Endothelial cell of umbilical vein (primary cell): ENCODE data around the gene PSMD3. TPM values are rescaled to one million over a fixed set of nuclear protein-coding genes. Genes with fewer than 3 reads are reported as not detected.

Experiments
- BruUV-seq: library from RNA; stranded (reverse); fragments of 400-500 nt; replicated peaks from 2 replicates; lab custom pipeline; 2021; lab: Mats Ljungman, UMichigan
- CTCF ChIA-PET: fragments of 300-600, 350-600 bp; sonication (Branson Sonifier 250); formaldehyde crosslinking; loops from one replicate; lab custom pipeline; 2021; ENCODE audit warnings: antibody characterized with exemption, inconsistent platforms; lab: Charles Lee
- POLR2A ChIA-PET: fragments of 300-600, 350-600 bp; sonication (Branson Sonifier 250); formaldehyde crosslinking; loops from one replicate; lab custom pipeline; 2021; ENCODE audit warnings: antibody characterized with exemption, inconsistent platforms; lab: Charles Lee
- DNase-seq: peaks from one replicate; pipeline ENCODE4 v3.0.0-alpha.2; 2011; ENCODE audit warnings: low read depth, low spot score
- FAIRE-seq: peaks from 2 replicates; lab custom pipeline; 2011; peaks lifted over from hg19 to GRCh38; lab: Jason Lieb, UNC
- H2AFZ ChIP-seq: 2 replicates; pipeline ENCODE4 v1.6.0; 2012; ENCODE audit warnings: low read depth, low read length, control low read depth, inconsistent platforms
- H3K27ac ChIP-seq: 2 replicates; pipeline ENCODE4 v1.5.1; 2011; ENCODE audit warnings: low read depth, mild to moderate bottlenecking, control low read depth, low read length, moderate library complexity; ENCODE audit not compliant: insufficient read depth
- H3K27me3 ChIP-seq, 2 experiments: 2 replicates each; pipeline versions ENCODE4 v1.6.0 to v1.6.1; 2011; ENCODE audit warnings: low read length in 2 of 2, mixed read lengths in 1 of 2; ENCODE audit not compliant: control insufficient read depth in 2 of 2, insufficient read depth in 2 of 2
- H3K36me3 ChIP-seq, 2 experiments: 2 replicates in 1 of 2; 3 replicates in 1 of 2; pipeline ENCODE4 v1.5.1; 2011; ENCODE audit warnings: low read length in 2 of 2, mild to moderate bottlenecking in 1 of 2, moderate library complexity in 1 of 2; ENCODE audit not compliant: control insufficient read depth in 2 of 2, insufficient read depth in 2 of 2; ENCODE audit errors: extremely low read depth in 1 of 2
- H3K4me1 ChIP-seq: 3 replicates; pipeline ENCODE4 v1.5.1; 2011; ENCODE audit warnings: mild to moderate bottlenecking, low read length; ENCODE audit not compliant: control insufficient read depth, insufficient read depth; ENCODE audit errors: extremely low read depth
- H3K4me2 ChIP-seq: 2 replicates; pipeline ENCODE4 v1.6.1; 2011; ENCODE audit warnings: low read length, control low read depth, mixed read lengths; ENCODE audit not compliant: insufficient read depth
- H3K4me3 ChIP-seq, 3 experiments: fragments of 200-600 bp in 1 of 3; sonication (generic), shearing (Covaris generic) in 1 of 3; replicated peaks in 1 of 3; 2 replicates each; pipeline ENCODE4 v1.5.1; 2011 to 2016; ENCODE audit warnings: control low read depth in 3 of 3, low read length in 3 of 3, mild to moderate bottlenecking in 2 of 3, inconsistent platforms in 1 of 3, low read depth in 1 of 3, moderate library complexity in 1 of 3; ENCODE audit not compliant: insufficient read depth in 1 of 3
- H3K79me2 ChIP-seq: 2 replicates; pipeline ENCODE4 v1.6.0; 2012; ENCODE audit warnings: low read length, inconsistent platforms; ENCODE audit not compliant: control insufficient read depth, insufficient read depth
- H3K9ac ChIP-seq: replicated peaks from 2 replicates; pipeline ENCODE3; 2011; ENCODE audit warnings: low read length, control low read depth; ENCODE audit not compliant: insufficient read depth; ENCODE audit errors: extremely low read depth
- H3K9me1 ChIP-seq: replicated peaks from 3 replicates; pipeline ENCODE4 v1.6.0; 2011; ENCODE audit warnings: mild to moderate bottlenecking, low read length; ENCODE audit not compliant: control insufficient read depth, insufficient read depth; ENCODE audit errors: extremely low read depth
- H3K9me3 ChIP-seq: replicated peaks from 2 replicates; pipeline ENCODE4 v1.5.1; 2012; ENCODE audit warnings: low read length, inconsistent platforms; ENCODE audit not compliant: control insufficient read depth, insufficient read depth
- H4K20me1 ChIP-seq: replicated peaks from 2 replicates; pipeline ENCODE3; 2011; ENCODE audit warnings: mild to moderate bottlenecking, low read length; ENCODE audit not compliant: control insufficient read depth, insufficient read depth; ENCODE audit errors: extremely low read depth
- CTCF ChIP-seq, 2 donors: IDR thresholded peaks; 1 replicate in 1 of 2; 2 replicates in 1 of 2; pipeline ENCODE4 v1.5.1; 2011; ENCODE audit warnings: low read length in 2 of 2, mild to moderate bottlenecking in 2 of 2, moderate library complexity in 2 of 2, control low read depth in 1 of 2, inconsistent platforms in 1 of 2, low read depth in 1 of 2; ENCODE audit not compliant: insufficient read depth in 1 of 2; ENCODE audit errors: extremely low read depth in 1 of 2
- EZH2 ChIP-seq: IDR thresholded peaks from 2 replicates; pipeline ENCODE4 v1.6.1; 2012; ENCODE audit warnings: borderline replicate concordance, low read depth, mild to moderate bottlenecking, moderate library complexity, low read length, inconsistent platforms; ENCODE audit not compliant: severe bottlenecking
- FOS ChIP-seq: IDR thresholded peaks from 2 replicates; pipeline ENCODE4 v1.6.1; 2011; ENCODE audit warnings: mild to moderate bottlenecking, low read length, moderate library complexity, borderline replicate concordance; ENCODE audit not compliant: insufficient read depth
- GATA2 ChIP-seq: IDR thresholded peaks from 2 replicates; pipeline ENCODE4 v1.7.0; 2011; ENCODE audit warnings: low read depth, mild to moderate bottlenecking, moderate library complexity, mixed read lengths, low read length; ENCODE audit not compliant: insufficient read length, insufficient read depth
- JUN ChIP-seq: IDR thresholded peaks from 2 replicates; pipeline ENCODE4 v1.6.1; 2011; ENCODE audit warnings: borderline replicate concordance, low read depth; ENCODE audit not compliant: insufficient read length, insufficient read depth
- POLR2A ChIP-seq: IDR thresholded peaks from 2 replicates; pipeline ENCODE4 v1.6.1; 2012; ENCODE audit warnings: low read depth, mild to moderate bottlenecking, control low read depth, low read length
- dilution Hi-C: fragments of 300-500 bp; cut with MboI; formaldehyde crosslinking; loops from one replicate; pipeline ENCODE4 v1.15.0; 2019; ENCODE audit warnings: low sequenced_read_pairs; ENCODE audit not compliant: extremely low pct_ligation_motif_present
- intact Hi-C: fragments of 100-400 bp; cut with micrococcal nuclease; formaldehyde crosslinking; loops from one replicate; pipeline ENCODE4 v1.10.0; 2022
- polyA plus RNA-seq, 4 experiments: library from polyadenylated mRNA; depleted of rRNA in 3 of 4; stranded (reverse) in 3 of 4; unstranded in 1 of 4; fragments of >200 nt; gene quantifications; 2 replicates each; pipeline versions ENCODE4 v1.2.1 to v1.2.3, GENCODE V29; 2011 to 2012; ENCODE audit warnings: missing spikeins in 1 of 4
- total RNA-seq: library from RNA; stranded (reverse); gene quantifications from 2 replicates; pipeline ENCODE4 v1.2.3, GENCODE V29; 2021

The PSMD3 gene
- total and polyA plus RNA-seq, 2 donors (not counting 3 experiments of a cell fraction or from before 2014, with no cell fraction given) = 120 to 136 TPM

- FAIRE-seq = no peak
- BruUV-seq = no TSS peak
Observed at GRCh38 chr17:39968761-39969160, 11.8 kb upstream of the PSMD3 start.

More at GRCh38 chr17:39968761-39969160, 11.8 kb upstream of the PSMD3 start:
- H4K20me1 ChIP-seq = no peaks in the 10 kb centered on the region
- H3K4me1 ChIP-seq = no peaks in the 10 kb centered on the region
- no peak overlapping the region for H2AFZ ChIP-seq
- no peak overlapping the region for H3K4me3 ChIP-seq
- DNase-seq = no peak
- dilution Hi-C loops = no loop called here
- no peaks in the 10 kb centered on the region for H3K9me1 ChIP-seq
- intact Hi-C loops = no loop called here
- CTCF ChIA-PET = interaction anchor here (0.6 to 2.8 kb wide), 3 partner anchors 11 to 822 kb away, joined by 3 to 18 read pairs (median 6); no protein-coding TSS in a partner anchor
- H3K27ac ChIP-seq = no peak overlapping the region
- H3K9ac ChIP-seq = no peak overlapping the region
- no peaks in the 10 kb centered on the region for H3K36me3 ChIP-seq
- H3K9me3 ChIP-seq = no peaks in the 10 kb centered on the region
- no peaks in the 10 kb centered on the region for H3K79me2 ChIP-seq
- peaks cover 11 to 27% of the 10 kb centered on the region in 2 experiments for H3K27me3 ChIP-seq
- no peak for TF ChIP-seq GATA2
- TF ChIP-seq EZH2 = no peak
- no peak for TF ChIP-seq JUN
- TF ChIP-seq FOS = no peak
- no peak for TF ChIP-seq POLR2A
- no peak for TF ChIP-seq CTCF (IDR thresholded peaks at IDR 0.05; ENCODE audit: extremely low read depth in 1 of 2, insufficient read depth in 1 of 2, low read depth in 1 of 2, low read length in 2 of 2)
- POLR2A ChIA-PET = no interaction called here
- H3K4me2 ChIP-seq = no peak overlapping the region
